PC-3 (cell line): ENCODE measurements around the gene NAT16. TPM values are rescaled to one million over a fixed set of nuclear protein-coding genes. Genes with fewer than 3 reads are reported as not detected.

Source experiments
- ATAC-seq: fragments of 200-7000 bp; cut with Tn5 transposase; 2 replicates; pipeline ENCODE4 v1.9.1; 2020; ENCODE audit warnings: mild to moderate bottlenecking, moderate library complexity
- BruUV-seq: library from RNA; stranded (reverse); fragments of 400-500 nt; replicated peaks from 2 replicates; lab custom pipeline; 2021; lab: Mats Ljungman, UMichigan
- CTCF ChIA-PET: fragments of 300-600 bp; sonication (Branson Sonifier 250); formaldehyde crosslinking; loops from one replicate; lab custom pipeline; 2022; ENCODE audit warnings: antibody characterized with exemption; lab: Charles Lee
- POLR2A ChIA-PET: fragments of 300-600 bp; sonication (Branson Sonifier 250); formaldehyde crosslinking; loops from one replicate; lab custom pipeline; 2022; ENCODE audit warnings: antibody characterized with exemption; ENCODE audit not compliant: unreplicated experiment; lab: Charles Lee
- DNase-seq: peaks from one replicate; pipeline ENCODE4 v3.0.0-alpha.2; 2015
- H2AFZ ChIP-seq: fragments of 300-600 bp; sonication (generic); 2 replicates; pipeline ENCODE4 v1.6.0; 2016; ENCODE audit warnings: antibody characterized with exemption, low read length
- H3F3A ChIP-seq: fragments of 300-600 bp; sonication (generic); one replicate; pipeline ENCODE4 v1.6.0; 2017; ENCODE audit warnings: antibody characterized with exemption, low read length, control low read depth, mild to moderate bottlenecking; ENCODE audit not compliant: unreplicated experiment
- H3K27ac ChIP-seq: fragments of 300-600 bp; sonication (generic); 2 replicates; pipeline ENCODE4 v1.5.1; 2016; ENCODE audit warnings: mild to moderate bottlenecking, low read length
- H3K27me3 ChIP-seq: fragments of 300-600 bp; sonication (generic); 2 replicates; pipeline ENCODE4 v1.6.1; 2016; ENCODE audit warnings: low read length, mixed read lengths
- H3K36me3 ChIP-seq: fragments of 300-600 bp; sonication (generic); 2 replicates; pipeline ENCODE4 v1.6.1; 2016; ENCODE audit warnings: low read depth, mixed run types, low read length, mixed read lengths
- H3K4me1 ChIP-seq: fragments of 300-600 bp; sonication (generic); 2 replicates; pipeline ENCODE4 v1.5.1; 2016; ENCODE audit warnings: low read length; ENCODE audit not compliant: insufficient read depth
- H3K4me2 ChIP-seq: fragments of 300-600 bp; sonication (generic); 2 replicates; pipeline ENCODE4 v1.6.0; 2016; ENCODE audit warnings: low read length
- H3K4me3 ChIP-seq: fragments of 300-600 bp; sonication (generic); 2 replicates; pipeline ENCODE4 v1.5.1; 2016; ENCODE audit warnings: mild to moderate bottlenecking, low read length, mixed read lengths
- H3K79me2 ChIP-seq: fragments of 300-600 bp; sonication (generic); 2 replicates; pipeline ENCODE4 v1.6.1; 2017; ENCODE audit warnings: low read length, mixed read lengths
- H3K9ac ChIP-seq: fragments of 300-600 bp; sonication (generic); 2 replicates; pipeline ENCODE4 v1.6.0; 2016; ENCODE audit warnings: mild to moderate bottlenecking, low read length
- H3K9me2 ChIP-seq: fragments of 300-600 bp; sonication (generic); replicated peaks from 2 replicates; pipeline ENCODE4 v1.6.1; 2016; ENCODE audit warnings: mixed run types, low read length, mixed read lengths
- H3K9me3 ChIP-seq: fragments of 300-600 bp; sonication (generic); 2 replicates; pipeline ENCODE4 v1.6.1; 2016; ENCODE audit warnings: low read length, mixed read lengths
- H4K20me1 ChIP-seq: fragments of 300-600 bp; sonication (generic); 2 replicates; pipeline ENCODE4 v1.6.1; 2016; ENCODE audit warnings: low read length, mixed read lengths
- CTCF ChIP-seq: fragments of 300-600 bp; sonication (generic); conservative IDR thresholded peaks from 2 replicates; pipeline ENCODE4 v1.5.1; 2017; ENCODE audit warnings: antibody characterized with exemption, low read depth, mild to moderate bottlenecking, low read length
- EZH2 ChIP-seq: fragments of 300-600 bp; sonication (generic); IDR thresholded peaks from one replicate; pipeline ENCODE4 v1.6.1; 2017; ENCODE audit warnings: antibody characterized with exemption, mild to moderate bottlenecking, low read length; ENCODE audit not compliant: unreplicated experiment
- EZH2phosphoT487 ChIP-seq: fragments of 300-600 bp; sonication (generic); IDR thresholded peaks from 2 replicates; pipeline ENCODE4 v1.6.1; 2018; ENCODE audit warnings: mild to moderate bottlenecking, antibody characterized with exemption, low read length, borderline replicate concordance
- intact Hi-C: fragments of 100-400 bp; cut with micrococcal nuclease; formaldehyde crosslinking; loops from 2 replicates; pipeline ENCODE4 v1.9.0; 2023
- total RNA-seq: library from RNA; depleted of rRNA; stranded (reverse); fragments of >200 nt; gene quantifications from 2 replicates; pipeline ENCODE4 v1.2.3, GENCODE V29; 2014

NAT16 gene
- total RNA-seq, 1 experiment from 2014 or later = 0.26 TPM

- no peak for TF ChIP-seq EZH2
- TF ChIP-seq EZH2phosphoT487 = no peak
- H2AFZ ChIP-seq = peak overlapping the region; percentile 55; the same call in 1 of the 2 replicates
- CTCF ChIA-PET = interaction anchor here (0.8 to 2.0 kb wide), 2 partner anchors 19 to 490 kb away, joined by 5 to 9 read pairs; partner anchors contain the start of gene GNB2
- DNase-seq (peak; percentile 47), ATAC-seq (peak; percentile 23)
- H3K27me3 ChIP-seq = peaks cover 28% of the 10 kb centered on the region
- intact Hi-C loops = no loop called here
- no TSS peak for BruUV-seq
- no peaks in the 10 kb centered on the region for H4K20me1 ChIP-seq
- H3K79me2 ChIP-seq = no peaks in the 10 kb centered on the region
- peaks cover 58% of the 10 kb centered on the region for H3K4me1 ChIP-seq
- no peaks in the 10 kb centered on the region for H3K9me2 ChIP-seq
- no peaks in the 10 kb centered on the region for H3K9me3 ChIP-seq
- H3F3A ChIP-seq = no peaks in the 10 kb centered on the region
- H3K36me3 ChIP-seq = peaks cover 3% of the 10 kb centered on the region; the same call in 1 of the 2 replicates
- no peak overlapping the region for H3K27ac ChIP-seq
- H3K4me3 ChIP-seq = peak overlapping the region; percentile 67
- peak overlapping the region; percentile 90 for H3K4me2 ChIP-seq
- POLR2A ChIA-PET = no interaction called here
- H3K9ac ChIP-seq = peak overlapping the region; percentile 37; the same call in 1 of the 2 replicates
These were observed 16.6 kb downstream of the NAT16 start for GRCh38 chr7:101163279-101164070.

DNA sequence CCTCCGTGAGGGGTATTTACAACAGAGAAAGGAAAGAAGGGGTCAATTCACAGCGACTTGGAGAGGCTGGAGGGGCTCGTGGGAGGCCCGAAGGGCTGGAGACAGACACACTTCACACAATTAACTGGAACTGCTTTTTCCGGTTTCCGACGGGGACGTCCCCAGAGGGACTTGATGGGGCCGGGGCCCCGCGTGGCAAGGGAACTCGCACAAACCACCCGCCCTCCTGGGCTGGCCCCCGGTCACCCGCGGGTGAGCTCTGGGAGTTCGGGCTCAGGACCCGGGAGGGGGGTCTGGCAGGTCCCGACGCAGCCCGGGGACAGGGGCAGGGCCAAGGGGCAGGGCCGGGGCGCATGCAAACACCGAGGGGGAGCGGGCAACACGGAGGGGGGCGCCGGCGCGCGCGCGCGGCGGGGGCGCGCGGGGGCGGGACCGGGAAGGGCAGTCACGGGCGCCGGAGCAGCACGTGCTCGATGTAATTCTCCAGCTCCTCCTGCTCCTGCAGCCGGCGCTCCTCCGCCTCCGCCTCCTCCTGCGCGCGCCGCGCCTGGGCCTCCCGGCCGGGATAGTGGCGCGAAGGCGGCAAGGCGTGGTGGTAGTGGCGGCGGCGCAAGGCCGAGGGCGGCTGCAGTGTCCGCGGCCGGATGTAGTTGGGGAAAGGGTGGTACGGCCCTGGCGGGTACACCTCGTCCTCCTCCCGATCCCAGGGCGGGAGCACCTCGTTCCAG, 17.4 kb downstream of the NAT16 start:
- H3K4me2 ChIP-seq = peak overlapping the region; percentile 74
- H2AFZ ChIP-seq = peak overlapping the region; percentile 53; the same call in 1 of the 2 replicates
- H3K79me2 ChIP-seq = no peaks in the 10 kb centered on the region
- intact Hi-C loops = no loop called here
- TF ChIP-seq EZH2phosphoT487 = no peak
- TF ChIP-seq CTCF = no peak
- no peak for TF ChIP-seq EZH2
- peaks cover 55% of the 10 kb centered on the region for H3K4me1 ChIP-seq
- no peaks in the 10 kb centered on the region for H3K9me2 ChIP-seq
- H3K9ac ChIP-seq = peak overlapping the region; percentile 37
- no peaks in the 10 kb centered on the region for H3K9me3 ChIP-seq
- peak; percentile 38 for ATAC-seq
- ChIA-PET CTCF (interaction anchor here (0.6 to 2.0 kb wide), 3 partner anchors 19 to 489 kb away, joined by 4 to 9 read pairs (median 5); partner anchors contain the start of gene GNB2), POLR2A (interaction anchor here (0.5 to 0.6 kb wide), 2 partner anchors 20 to 39 kb away, joined by 3 to 19 read pairs; no protein-coding TSS in a partner anchor)
- H3K27ac ChIP-seq = peak overlapping the region; percentile 58
- DNase-seq = peak; percentile 56
- H3K36me3 ChIP-seq = peaks cover 3% of the 10 kb centered on the region; the same call in 1 of the 2 replicates
- no peaks in the 10 kb centered on the region for H3F3A ChIP-seq
- no peaks in the 10 kb centered on the region for H4K20me1 ChIP-seq
- BruUV-seq = no TSS peak
- H3K4me3 ChIP-seq = peak overlapping the region; percentile 53; the same call in 1 of the 2 replicates
- peaks cover 26% of the 10 kb centered on the region for H3K27me3 ChIP-seq
